Daoy (cell line): ENCODE results near the gene GSG1L2. TPM values are rescaled to one million over a fixed set of nuclear protein-coding genes. Genes with fewer than 3 reads are reported as not detected.

Experiments
- DNase-seq: peaks from one replicate; pipeline ENCODE4 v3.0.0-alpha.2; 2015; ENCODE audit warnings: low read depth
- total RNA-seq: library from RNA; depleted of rRNA; stranded (reverse); fragments of >200 nt; shearing (Covaris generic); gene quantifications from 2 replicates; pipeline ENCODE4 v1.2.3, GENCODE V29; 2014; rRNA removed

The GSG1L2 gene
- total RNA-seq: not detected in 2 replicates

GRCh38 chr17:9821921-9822320 is at the start of gene GSG1L2:
TSS of gene GSG1L2 (minus strand) at chr17:9822079. CDS start at chr17:9822071, 8 bp downstream.
- DNase-seq: no peak

GRCh38 chr17:9868552-9868951 is 46.7 kb upstream of the GSG1L2 start:
- no peak for DNase-seq

- DNase-seq: no peak
Observed at GRCh38 chr17:9865586-9865985, 43.7 kb upstream of the GSG1L2 start.

- no peak for DNase-seq
Observed at GRCh38 chr17:9862949-9863348, 41.1 kb upstream of the GSG1L2 start.

GRCh38 chr17:9862220-9862619 is 40.3 kb upstream of the GSG1L2 start:
- no peak for DNase-seq

- no peak for DNase-seq
Observed at GRCh38 chr17:9860851-9861250, 39.0 kb upstream of the GSG1L2 start.

GRCh38 chr17:9859781-9860180 is 37.9 kb upstream of the GSG1L2 start:
- no peak for DNase-seq

GRCh38 chr17:9855036-9855435 is 33.2 kb upstream of the GSG1L2 start:
- no peak for DNase-seq

GRCh38 chr17:9854255-9854654 is 32.4 kb upstream of the GSG1L2 start:
- DNase-seq: no peak

- DNase-seq: no peak
Observed at GRCh38 chr17:9850151-9850550, 28.3 kb upstream of the GSG1L2 start.

- no peak for DNase-seq
Observed at GRCh38 chr17:9845306-9845705, 23.4 kb upstream of the GSG1L2 start.

GRCh38 chr17:9844153-9844552 is 22.3 kb upstream of the GSG1L2 start:
- DNase-seq: no peak

- no peak for DNase-seq
Observed at GRCh38 chr17:9843152-9844010, 21.5 kb upstream of the GSG1L2 start.

- DNase-seq: peak; percentile 65
Observed at GRCh38 chr17:9842057-9842758, 20.3 kb upstream of the GSG1L2 start.

- peak; percentile 40 for DNase-seq
Observed at GRCh38 chr17:9839433-9839832, 17.6 kb upstream of the GSG1L2 start.

- peak; percentile 71 for DNase-seq
Observed at GRCh38 chr17:9837551-9838471, 15.9 kb upstream of the GSG1L2 start.

GRCh38 chr17:9833922-9834321 is 12.0 kb upstream of the GSG1L2 start:
- DNase-seq: no peak

- no peak for DNase-seq
Observed at GRCh38 chr17:9830711-9831110, 8.8 kb upstream of the GSG1L2 start.

- no peak for DNase-seq
Observed at GRCh38 chr17:9829343-9829742, 7.5 kb upstream of the GSG1L2 start.

- no peak for DNase-seq
Observed at GRCh38 chr17:9828296-9829295, 6.7 kb upstream of the GSG1L2 start.
